HG03097 (cell line): ENCODE results near the gene ZFAND3.

Experiments used
- ATAC-seq: cut with Tn5 transposase; IDR thresholded peaks from one replicate; pipeline ENCODE4 v1.9.1; 2021; ENCODE audit not compliant: unreplicated experiment, low FRiP score

The ZFAND3 gene

GRCh38 chr6:37965964-37966676, 146.6 kb downstream of the ZFAND3 start:
- ATAC-seq = no peak

- ATAC-seq = no peak
Observed at GRCh38 chr6:37966801-37967200, 147.3 kb downstream of the ZFAND3 start.

GRCh38 chr6:37967651-37968050, 148.1 kb downstream of the ZFAND3 start:
- no peak for ATAC-seq

GRCh38 chr6:37971266-37971665, 151.7 kb downstream of the ZFAND3 start:
- ATAC-seq = no peak

DNA sequence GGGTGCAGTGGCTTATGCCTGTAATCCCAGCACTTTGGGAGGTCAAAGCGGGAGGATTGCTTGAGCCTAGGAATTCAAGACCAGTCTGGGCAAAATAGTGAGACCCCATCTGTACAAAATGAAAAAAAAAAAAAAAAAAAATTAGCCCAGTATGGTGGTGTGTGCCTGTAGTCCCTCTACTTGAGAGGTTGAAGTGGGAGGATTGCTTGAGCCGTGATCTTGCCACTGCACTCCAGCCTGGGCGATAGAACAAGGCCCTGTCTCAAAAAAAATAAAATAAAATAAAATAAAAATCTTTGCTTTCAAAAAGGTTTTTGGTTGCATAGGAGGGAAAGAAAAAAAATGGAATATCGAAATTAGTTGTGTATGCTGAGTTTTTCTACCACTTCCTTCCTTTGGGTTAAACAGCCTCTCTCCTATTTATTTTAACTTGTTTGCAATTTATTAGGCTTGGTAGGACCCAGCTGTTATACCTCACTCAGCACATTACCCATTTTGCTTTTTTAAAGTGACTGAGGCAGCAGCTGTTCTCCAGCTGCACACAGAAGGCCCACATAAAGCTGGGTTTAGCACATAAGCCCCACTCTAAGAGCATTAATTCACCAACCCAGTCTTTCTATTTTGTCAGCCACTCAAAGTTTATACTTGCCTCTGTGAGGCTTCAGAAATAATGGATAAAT, 152.3 kb downstream of the ZFAND3 start:
- ATAC-seq = no peak

GRCh38 chr6:37972994-37973757, 153.6 kb downstream of the ZFAND3 start:
- no peak for ATAC-seq

DNA sequence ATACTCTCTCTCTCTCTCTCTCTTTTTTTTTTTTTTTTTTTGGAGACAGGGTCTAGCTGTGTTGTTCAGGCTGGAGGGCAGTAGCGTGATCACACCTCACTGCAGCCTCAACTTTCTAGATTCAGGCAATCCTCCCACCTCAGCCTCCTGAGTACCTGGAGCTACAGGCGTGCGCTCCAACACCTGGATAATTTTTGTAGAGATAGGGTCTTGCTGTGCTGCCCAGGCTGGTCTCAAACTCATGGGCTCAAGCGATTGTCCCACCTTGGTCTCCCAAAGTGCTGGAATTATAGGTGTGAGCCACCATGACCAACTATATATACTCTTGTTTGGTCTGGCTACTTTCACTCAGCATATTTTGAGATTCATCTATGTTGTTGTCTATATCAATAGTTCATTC, 154.9 kb downstream of the ZFAND3 start:
- no peak for ATAC-seq

DNA sequence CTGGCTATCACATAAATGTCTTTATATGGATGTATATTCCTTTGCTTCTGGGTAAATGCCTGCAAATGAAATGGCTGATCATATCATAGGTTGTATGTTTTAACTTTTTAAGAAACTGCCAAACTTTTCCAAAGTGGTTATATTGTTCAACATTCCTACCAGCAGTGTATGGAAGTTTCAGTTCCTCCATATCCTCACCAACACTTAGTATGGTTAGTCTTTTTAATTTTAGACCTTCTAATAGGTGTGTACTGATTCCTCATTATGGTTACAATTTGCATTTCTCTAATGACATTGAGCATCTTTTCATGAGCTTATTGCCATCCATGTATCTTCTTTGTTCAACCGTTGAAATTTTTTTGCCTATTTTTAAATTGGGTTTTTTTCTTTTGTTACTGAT, 155.4 kb downstream of the ZFAND3 start:
- ATAC-seq = no peak

DNA sequence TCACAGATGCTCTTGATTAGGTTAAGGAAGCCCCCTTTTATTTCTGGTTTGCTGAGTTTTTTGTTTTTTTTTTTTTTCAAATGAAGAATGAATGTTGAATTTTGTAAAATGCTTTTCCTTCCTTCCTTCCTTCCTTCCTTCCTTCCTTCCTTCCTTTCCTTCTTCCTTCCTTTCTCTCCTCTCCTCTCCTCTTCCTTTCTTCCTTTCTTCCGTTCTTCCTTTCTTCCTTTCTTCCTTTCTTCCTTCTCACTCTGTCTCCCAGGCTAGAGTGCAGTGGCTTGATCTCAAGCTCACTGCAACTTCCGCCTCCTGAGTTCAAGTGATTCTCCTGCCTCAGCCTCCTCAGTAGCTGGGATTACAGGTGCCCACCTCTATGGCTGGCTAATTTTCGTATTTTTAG, 158.2 kb downstream of the ZFAND3 start:
- no peak for ATAC-seq

DNA sequence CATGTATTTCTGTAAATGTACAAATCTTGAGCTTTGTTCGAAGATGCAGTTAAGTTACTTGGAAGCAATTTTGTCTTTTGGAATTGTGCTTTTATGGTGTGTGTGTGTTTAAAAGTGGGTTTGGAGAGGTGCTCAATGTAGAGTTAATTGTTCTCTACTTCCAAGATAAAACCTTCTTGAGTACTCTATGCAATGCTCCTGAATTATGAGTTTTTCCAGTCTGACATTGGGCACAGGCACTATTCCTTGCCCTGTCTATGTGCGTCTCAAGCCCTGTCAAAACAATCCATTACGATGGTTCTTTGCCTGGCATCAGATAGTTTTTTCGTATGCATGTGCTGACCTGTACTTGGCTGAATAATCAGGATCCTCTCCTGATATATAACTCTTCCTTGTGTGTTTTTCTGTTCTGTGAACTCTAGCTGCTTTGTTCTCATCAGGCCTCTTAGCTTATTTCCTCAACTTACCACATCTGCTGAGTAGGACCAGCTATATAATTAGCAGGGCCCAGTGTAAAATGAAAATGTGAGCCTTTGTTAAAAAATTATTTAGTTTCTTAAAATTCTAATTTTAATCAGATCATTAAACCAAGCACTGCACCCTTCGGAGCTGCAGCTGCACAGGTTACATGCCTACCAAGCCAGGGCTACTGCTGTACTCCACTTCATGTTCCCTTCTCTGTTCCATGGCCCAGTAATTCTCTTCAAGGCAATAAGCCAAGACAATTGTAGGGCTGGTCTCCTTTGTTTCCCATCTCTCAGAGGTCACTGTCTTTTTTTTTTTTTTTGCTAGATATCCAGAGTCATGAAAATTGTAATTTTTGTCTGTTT, 160.1 kb downstream of the ZFAND3 start:
- no peak for ATAC-seq

DNA sequence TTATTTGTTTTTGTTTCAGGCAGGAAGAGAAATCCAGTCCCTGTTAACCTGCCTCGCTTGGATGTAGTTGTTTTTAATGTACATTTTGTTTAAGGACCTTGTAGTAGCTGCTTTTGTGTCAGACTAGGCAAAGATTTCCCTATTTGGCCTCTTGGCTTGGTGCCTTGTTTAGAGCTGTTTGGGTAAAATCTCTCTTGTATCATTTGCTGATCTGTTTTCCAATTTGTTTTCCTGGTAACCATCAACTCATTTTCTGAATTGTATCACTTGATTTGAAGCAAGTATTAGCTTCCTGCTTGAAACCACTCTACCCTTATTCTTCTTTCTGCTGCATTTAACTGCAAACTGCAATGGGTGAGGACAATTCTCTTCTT, 160.7 kb downstream of the ZFAND3 start:
- no peak for ATAC-seq

DNA sequence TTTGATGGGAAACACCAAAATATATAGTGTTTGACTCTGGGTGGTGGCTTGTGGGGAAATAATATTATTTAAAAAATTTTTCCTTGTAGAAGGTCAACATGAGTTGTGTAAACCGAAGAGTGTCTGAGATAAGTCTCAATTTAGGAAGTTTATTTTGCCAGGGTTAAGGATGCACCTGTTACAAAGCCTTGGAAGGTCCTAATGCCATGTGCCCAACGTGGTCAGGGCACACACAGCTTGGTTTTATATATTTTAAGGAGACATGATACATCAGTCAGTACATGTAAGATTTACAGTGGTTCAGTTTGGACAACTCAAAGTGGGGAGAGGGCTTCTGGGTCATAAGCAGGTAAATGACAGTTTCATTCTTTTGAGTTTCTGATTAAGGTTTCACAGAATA, 162.1 kb downstream of the ZFAND3 start:
- ATAC-seq = no peak

DNA sequence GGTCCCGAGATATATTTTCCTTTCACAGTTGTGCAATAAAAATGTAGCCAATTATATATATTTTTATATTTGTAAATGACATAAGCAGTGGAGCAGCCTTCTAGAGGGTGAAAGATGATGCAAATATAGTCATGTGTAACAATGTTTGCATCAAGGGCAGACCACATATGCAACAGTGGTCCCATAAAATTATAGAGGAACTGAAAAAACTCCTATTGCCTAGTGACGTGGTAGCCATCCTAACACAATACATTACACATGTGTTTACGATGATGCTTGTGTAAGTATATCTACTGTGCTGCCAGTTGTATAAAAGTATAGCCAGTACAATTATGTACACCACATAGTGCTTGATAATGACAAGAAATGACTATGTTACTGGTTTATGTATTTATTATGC, 162.8 kb downstream of the ZFAND3 start:
- no peak for ATAC-seq

DNA sequence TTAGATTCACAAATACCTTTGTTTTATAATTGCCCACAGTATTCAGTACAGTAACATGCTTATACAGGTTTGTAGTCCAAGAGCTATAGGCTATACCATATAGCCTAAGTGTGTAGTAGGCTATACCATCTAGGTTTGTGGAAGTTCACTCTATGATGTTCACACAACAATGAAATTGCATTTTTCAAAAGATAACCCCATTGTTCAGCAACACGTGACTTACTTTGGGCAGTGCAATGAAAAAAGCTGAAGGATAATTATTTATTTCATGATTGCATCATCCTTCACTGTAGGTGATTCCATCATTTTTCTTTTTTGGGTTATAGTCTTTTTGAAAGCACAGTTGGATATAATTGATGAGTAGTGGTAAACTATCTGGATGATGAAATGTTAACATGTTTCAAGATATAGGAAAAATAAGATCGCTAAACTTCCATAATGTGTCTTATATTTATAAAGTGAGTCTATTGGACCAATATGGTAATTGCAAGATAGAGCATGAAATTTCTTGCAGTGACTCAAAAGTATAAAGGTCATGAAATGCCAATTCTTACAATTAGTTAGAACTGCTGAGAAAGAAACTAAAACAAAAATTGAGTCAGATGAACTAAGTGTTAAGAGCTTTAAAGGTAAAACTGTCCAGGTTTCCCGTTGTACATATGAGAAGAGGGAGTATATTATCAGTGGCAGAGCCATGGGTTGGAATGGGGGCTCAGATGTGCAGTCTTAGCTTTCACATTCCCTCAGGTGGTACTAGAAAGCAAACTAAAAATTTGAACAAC, 164.4 kb downstream of the ZFAND3 start:
- no peak for ATAC-seq

GRCh38 chr6:37984578-37984977, 165.1 kb downstream of the ZFAND3 start:
- ATAC-seq = no peak

GRCh38 chr6:37985355-37985754, 165.8 kb downstream of the ZFAND3 start:
- no peak for ATAC-seq

- no peak for ATAC-seq
Observed at GRCh38 chr6:37987018-37987417, 167.5 kb downstream of the ZFAND3 start.

- ATAC-seq = no peak
Observed at GRCh38 chr6:37987559-37987958, 168.0 kb downstream of the ZFAND3 start.

GRCh38 chr6:37988127-37988526, 168.6 kb downstream of the ZFAND3 start:
- ATAC-seq = no peak

DNA sequence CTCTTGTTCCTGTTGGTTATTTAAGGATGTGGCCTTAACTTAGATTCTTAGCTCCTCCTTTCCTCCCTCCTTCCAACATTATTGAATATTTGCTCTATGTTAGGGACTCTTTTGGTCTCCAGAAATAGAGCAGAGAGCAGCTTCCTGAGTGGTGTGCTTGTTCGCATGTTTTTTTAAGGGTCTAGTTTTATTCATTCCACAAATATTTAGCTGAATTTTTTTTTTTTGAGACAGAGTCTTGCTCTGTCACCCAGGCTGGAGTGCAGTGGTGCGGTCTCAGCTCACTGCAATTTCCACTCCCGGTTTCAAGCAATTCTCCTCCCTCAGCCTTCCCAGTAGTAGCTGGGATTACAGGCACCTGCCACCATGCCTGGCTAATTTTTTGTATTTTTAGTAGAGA, 169.2 kb downstream of the ZFAND3 start:
- no peak for ATAC-seq
